Left hindlimb (tissue), 1 donor: ENCODE measurements around the gene TES.

Source experiments
- DNase-seq: peaks from one replicate; pipeline ENCODE4 v3.0.0-alpha.2; 2018

The TES gene

DNA sequence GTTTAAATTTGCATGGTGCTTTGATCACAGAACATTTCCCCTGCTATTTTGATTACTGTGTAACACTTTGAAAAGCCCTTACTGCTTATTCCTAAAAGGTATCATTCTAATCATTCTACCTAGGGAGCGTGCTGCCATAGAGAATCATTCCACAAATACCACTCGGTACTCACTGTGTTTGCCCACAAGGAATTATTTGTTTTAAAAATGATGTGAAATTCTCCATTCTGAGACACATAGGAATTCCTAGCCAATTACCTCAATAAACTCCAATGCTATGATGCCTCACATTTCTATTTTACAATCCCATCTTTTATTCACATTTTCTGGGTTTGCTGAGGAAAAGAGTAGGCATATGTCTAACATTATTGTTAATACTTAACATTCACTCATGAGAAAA, 16.2 kb upstream of the TES start:
- DNase-seq: no peak

GRCh38 chr7:116195451-116195850, 14.9 kb upstream of the TES start:
- DNase-seq: no peak

DNA sequence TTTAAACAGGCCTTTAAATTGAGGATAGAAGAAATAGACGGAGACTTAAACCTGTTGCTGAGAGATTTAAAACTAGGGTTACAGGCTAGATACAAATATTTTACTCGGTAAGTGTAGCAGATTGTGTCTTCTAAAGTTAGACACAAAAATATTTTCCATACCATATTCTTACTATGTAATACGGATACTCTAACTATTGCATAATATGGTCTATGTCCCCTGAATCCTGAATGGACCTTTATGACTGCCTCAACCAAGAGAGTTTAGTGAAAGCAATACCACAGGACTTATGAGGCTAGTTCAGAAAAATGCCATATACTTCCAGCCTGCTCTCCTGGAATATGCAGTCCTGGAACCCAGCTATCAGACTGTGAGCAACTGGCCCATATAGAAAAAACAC, 13.4 kb upstream of the TES start:
- no peak for DNase-seq

DNA sequence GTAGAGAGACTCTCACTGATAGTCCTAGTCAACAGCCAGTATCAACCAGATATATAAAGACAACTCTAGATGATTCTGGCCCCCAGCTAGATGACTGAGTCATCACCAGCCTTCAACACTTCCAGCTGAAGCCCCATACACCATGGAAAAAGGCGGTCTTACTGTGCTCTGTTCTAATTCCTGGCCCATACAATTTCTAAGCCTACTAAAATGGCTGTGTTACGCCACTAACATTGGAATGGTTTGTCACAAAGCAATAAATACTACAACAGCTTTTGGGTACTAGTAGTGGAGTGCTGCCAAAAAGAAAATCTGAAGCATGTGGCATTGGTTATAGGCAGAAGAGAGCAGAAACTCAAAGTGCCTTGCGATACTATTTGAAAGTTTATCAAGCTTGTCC, 13.0 kb upstream of the TES start:
- DNase-seq: no peak

DNA sequence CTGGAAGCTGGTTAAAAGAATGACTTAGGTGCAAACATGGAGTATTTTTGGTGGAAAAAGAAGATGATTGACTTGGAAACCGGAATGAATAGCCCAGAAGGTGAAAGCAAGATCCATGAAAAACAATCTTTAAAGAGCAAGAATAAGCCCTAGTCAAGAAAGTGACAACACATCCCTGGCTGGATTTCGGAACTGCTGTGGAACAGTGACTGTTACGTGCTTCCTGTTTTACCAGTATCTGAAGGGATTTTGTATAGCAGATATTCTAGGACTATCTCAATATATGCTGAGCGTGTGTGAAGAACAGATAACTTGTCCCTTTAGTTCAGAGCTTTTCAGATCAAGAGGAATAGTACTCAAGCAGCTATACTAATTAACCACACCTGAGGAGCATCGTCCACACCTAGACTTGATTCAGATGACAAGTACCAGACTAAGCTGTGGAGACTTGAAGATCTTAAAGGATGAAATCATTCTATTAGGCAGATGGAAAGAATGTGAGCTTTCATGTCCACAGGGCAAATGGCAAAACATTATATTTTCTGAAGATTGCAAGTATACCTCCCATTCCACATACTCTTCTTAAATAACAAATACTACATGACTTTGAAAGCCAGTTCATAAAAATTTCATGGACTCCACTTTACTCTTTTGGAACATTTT, 11.5 kb upstream of the TES start:
- no peak for DNase-seq

GRCh38 chr7:116200963-116201362, 9.4 kb upstream of the TES start:
- DNase-seq: no peak

DNA sequence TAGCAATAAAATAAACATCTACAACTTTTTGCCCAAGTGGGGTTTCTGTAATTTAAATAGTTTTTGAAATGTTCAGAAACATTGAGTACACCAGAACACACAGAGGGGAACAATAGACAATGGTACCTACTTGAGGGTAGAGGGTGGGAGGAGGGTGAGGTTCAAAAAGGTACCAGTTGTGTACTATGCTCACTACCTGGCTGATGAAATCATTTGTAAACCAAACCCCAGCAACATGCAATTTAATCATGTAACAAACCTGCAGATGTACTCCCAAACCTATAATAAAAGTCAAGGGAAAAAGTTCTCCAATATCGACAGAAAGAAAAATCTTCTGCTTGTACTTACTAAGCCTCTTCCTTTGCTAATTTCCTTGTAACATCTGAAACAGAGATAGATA, 4.2 kb upstream of the TES start:
- no peak for DNase-seq

DNA sequence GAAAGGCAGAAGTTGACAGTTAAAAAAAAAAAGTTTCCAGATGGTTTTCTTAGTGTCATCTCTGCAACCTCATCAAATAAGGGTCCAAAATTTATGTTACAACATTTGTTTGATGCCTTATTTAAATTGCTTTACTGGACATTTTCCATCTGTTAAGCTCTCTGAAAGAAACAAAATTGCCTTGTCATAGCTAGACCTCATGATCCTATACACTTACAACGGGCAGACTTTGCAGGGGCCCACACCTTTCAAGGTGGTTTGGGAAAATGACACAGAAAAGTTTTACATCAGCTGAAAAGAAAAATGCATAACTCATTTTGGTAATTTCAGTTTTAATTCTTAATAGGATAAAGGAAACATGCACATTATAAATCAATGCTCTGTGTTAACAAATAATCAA, 1.4 kb upstream of the TES start:
- no peak for DNase-seq

DNA sequence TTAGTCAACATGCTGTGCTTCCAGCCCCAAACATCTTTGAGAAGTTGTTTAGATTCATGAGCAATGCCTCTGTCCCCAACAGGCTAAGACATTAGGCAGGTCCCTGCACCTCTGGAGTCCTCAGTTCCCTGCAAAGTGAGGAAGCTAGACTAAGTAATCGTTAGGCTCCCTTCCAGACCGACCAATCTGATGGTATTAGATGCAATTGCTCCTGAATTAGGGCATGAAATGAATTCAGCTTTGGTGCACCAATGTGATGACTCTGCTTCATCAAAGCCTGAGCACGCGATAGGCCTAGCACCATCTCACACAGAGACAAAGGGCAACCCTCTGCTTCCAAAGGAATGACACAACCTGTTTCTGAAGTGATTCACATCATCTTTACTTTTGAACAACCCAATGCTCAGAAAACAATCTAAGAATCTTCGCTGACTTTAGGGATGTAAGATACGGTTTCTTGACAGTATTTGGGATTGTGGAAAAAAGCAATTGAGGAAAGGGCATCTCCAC, 723 bp upstream of the TES start:
- DNase-seq: no peak

DNA sequence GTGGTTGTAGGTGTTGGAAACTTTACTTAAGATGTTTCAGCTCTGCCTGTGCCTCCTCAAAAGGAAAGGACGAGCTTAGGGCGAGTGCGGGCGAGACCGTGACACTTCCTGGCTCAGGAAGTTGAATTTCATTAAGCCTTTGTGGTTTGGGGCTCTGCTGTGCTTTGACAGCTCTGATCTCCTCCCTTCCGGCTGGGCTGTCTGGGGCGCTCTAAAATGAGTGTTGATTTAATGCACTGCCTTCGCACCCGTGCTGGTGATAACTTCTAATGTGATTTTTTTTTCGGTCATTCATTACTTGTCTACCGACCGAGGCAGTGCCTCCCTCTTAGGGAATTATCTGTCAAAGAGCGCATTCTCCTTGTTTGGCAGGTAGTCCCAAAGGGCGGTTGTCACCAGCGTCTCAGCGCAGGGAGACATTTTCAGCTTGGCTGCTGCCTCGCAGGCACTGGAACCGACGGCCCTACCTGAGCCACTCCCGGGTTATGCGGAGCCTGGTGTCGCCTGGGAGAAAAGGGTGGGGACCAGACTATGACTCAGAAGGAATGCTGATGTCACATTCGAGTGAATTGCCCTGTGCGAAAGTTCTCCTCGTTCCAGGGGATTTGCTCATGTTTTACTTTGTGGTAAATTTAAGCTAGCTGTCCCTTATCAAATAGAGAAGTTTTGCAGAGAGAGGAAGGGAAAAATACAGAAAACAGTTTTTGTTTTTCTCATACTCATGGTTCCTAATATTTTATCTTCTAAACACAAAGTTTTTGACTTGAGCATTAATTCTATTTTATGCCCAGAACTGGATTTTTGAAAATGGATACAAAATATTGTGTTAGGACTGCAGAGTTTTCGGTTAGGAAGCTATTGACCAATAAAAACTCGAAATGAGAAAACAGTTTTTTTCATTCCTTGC, 920 bp downstream of the TES start:
- DNase-seq: peak; percentile 71

DNA sequence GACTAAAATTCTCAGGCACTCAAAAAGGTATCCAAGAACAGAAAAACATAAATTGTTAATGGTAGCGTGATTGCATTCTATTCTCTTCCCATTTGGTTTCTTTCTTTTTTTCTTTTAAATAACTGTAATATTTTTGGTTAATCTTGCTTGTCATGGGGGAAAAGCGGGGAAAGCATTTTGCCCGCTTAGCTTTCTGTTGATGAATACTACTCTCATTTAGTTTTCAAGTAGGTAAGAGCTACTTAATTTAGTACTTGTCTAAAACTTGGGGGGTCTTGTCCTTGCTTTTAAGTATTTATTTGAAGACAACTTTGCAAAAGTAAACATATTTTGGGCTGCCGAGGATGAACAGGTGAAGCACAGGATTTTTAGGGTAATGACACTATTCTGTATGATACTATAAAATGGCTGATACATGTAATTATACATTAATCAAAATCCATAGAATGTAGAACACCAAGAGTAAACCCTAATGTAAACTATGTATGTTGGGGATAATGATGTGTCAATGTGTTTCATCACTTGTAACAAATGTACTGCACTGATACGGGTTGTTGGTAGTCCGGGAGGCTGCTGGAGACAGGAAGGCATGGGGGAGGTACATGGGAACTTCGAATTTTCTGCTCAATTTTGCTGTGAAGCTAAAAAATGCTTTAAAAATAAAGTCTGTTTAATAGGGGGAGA, 1.7 kb downstream of the TES start:
- DNase-seq: no peak

- DNase-seq: no peak
These were observed 2.5 kb downstream of the TES start for GRCh38 chr7:116212869-116213268.

GRCh38 chr7:116213361-116214130, 3.2 kb downstream of the TES start:
- DNase-seq: no peak

DNA sequence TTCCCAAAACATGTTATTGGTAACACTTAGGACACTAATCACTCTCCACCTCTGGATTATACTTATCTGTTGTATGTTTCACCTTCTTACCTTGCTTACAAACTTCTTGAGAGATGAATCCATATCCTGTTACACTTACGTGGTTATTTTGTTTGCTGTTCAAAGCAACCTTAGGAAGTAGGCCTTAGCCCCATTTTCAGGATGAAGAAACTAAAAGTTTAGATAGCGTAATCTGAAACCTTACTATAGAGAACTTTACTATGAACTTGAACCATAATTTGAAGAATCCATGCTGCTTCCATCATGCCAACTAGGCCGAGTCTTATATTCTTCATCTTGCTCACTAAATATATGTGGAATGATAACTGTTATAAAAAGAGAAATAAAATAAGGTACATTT, 4.6 kb downstream of the TES start:
- DNase-seq: no peak

- no peak for DNase-seq
These were observed 5.2 kb downstream of the TES start for GRCh38 chr7:116215551-116215950.

DNA sequence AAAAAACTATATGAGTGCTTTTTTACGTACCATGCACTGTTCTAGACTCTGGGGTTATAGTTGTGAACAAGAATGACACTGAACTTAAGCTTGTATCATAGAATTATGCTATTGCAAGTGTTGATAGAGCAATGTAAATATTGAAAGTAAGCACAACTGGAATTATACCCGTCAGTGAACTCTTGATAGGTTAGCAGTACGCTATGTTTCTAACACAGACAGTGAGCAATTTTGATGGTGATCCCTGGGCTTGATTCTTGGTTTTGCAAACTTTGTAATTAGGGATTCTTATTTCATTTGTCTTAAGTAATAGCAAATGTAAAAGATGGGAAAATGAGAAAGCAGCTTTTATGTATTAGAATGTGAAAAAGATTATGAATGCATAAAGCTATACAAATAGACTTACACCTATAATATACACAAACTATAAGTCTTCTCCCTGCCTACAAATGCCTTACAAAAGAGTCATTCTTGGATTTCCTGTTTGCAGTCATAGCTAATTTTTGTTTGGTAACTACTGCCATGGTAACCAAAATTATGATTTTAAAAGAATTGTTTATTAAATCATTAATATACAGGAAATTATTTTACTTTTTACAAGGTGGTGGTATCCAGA, 6.7 kb downstream of the TES start:
- no peak for DNase-seq

DNA sequence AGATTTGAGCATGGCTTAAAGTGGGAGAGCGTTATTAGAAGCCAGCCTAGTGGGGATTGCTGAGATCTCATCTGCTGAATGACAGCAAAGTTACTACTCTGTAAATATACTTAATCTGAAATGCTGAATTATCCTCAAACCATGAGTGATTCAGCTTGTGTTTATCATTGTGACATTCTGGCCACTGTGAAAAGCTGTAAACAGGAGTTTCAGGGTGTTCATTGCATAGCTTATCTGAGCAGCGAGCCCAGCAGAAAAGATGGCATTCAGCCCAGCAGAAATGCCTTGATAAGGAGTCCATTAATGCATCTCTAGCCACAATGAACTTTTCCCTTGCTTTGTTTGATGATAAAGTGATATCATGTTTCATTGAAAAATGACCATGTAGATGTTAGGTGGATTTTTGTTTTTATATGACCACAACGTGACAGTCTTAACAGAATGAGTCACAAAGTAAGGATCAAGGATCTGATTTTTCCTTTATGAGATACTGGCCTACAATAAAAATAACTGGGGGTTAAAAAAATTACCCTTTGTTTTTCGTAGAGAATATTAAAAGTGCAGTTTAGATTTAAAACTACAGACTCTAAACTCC, 7.8 kb downstream of the TES start:
- DNase-seq: no peak

DNA sequence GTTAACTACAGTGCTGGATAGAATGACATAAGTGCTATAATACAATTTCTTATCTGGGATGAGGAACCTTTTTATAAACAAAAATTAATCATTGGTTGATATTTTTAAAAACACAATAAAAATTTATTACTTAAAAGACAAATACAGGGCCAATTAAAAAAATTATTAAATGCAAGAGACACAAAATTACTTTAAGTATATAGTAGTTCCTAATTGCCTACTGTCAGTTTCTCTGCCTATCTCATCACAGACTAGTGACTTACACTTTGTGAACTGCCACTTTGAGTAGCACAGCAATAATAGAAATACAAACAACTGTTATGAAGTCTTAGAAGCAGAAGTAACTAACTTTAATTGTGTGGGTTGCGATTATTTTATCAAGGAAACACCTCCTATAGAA, 8.4 kb downstream of the TES start:
- DNase-seq: no peak

GRCh38 chr7:116219288-116219687, 8.9 kb downstream of the TES start:
- no peak for DNase-seq

DNA sequence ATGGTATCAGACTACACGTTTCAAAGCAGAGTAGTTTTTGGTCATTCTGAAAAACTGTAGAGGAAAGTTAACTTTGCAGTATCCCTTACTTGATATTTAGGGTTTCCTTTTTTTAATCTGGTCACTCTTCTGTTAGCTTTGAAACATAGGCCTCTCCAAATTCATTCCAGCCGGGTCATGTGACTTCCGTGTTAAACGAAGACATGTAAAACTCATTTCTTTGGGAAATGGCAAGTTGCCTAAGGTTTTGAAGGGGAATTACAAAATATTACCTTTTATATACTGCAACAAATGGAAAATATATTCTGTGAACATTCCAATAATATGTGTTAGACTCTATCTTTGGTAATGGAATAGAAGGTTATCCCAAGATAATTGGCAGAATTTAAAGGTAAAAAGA, 9.5 kb downstream of the TES start:
- no peak for DNase-seq

DNA sequence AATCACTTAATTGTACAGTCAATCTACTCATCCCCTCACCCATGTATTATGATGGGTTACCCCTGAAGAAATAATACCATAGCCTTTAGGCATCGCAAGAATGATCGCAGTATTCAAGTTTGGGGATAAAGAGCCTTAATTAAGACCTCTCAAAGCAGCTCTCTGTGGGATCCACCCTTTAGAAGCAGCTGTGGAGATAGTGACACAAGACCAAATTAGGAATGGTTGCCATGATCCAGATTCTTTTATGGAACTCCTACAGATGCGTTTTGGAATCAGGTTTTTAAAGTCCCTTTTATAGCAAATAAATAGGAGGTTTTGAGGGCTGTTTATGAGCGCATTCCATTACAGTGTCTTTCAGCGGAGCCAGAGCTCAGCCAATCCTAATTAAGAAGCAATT, 12.2 kb downstream of the TES start:
- no peak for DNase-seq

DNA sequence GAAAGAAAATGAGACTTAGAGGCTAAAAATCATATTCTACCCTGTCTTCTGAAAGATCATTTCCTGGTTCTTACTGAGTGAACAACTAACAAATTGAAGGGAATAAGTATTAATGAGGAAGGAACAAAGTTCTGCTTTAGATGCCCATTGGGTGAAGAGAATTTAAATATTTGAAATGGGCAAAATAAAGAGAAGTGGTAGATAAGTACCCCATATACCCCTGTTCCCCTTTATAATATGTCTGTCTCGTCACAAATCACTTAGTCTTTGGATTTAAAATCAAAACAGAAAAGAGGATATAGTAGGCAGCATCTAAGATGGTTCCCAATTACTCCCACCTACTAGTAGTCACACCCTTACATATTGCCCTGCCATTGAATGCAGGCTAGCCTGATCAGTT, 13.2 kb downstream of the TES start:
- no peak for DNase-seq
